ENCODE measurements around the gene ZKSCAN2.

DNA sequence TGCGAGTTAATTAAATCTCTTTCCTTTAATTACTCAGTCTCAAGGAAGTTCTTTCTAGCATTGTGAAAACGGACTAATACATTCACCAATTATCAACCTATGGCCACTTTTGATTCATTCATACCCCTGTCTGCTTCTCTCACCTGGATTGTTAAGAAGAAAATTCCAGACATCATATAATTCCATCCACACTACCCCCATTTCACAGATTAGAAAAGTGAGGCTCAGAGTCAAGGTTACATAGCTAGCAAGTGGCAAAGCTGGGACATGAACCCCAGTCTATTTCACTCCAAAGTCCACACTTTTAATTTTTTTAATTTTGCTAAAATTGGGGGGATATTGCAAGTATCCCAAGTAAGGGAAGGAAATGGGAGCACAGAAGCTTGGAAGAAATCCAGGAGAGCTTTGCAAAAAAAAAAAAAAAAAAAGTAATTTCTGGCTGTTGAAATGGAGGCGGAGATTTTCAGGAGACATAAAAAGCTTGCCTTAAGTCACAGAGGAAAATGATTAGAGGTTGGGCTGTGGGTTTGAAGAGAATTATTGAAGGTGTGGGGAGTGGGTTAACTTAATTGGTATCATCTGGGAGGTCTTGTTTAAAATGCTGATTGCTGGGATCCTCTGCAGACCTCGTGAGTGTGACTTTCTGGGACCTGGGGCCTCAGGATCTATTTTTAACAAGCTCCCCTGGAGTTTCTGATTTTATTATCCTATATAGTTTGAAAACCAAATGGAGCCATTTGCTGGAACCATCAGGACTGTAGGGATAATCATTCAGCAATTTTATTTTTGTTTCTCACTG lies 42.3 kb upstream of the ZKSCAN2 start:
- TF ChIP-seq, protein P1, sequence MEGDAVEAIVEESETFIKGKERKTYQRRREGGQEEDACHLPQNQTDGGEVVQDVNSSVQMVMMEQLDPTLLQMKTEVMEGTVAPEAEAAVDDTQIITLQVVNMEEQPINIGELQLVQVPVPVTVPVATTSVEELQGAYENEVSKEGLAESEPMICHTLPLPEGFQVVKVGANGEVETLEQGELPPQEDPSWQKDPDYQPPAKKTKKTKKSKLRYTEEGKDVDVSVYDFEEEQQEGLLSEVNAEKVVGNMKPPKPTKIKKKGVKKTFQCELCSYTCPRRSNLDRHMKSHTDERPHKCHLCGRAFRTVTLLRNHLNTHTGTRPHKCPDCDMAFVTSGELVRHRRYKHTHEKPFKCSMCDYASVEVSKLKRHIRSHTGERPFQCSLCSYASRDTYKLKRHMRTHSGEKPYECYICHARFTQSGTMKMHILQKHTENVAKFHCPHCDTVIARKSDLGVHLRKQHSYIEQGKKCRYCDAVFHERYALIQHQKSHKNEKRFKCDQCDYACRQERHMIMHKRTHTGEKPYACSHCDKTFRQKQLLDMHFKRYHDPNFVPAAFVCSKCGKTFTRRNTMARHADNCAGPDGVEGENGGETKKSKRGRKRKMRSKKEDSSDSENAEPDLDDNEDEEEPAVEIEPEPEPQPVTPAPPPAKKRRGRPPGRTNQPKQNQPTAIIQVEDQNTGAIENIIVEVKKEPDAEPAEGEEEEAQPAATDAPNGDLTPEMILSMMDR (IDR thresholded peaks at IDR 0.05): no peak
- TF ChIP-seq POLR2A (IDR thresholded peaks at IDR 0.05) (no peak), EP300 (IDR thresholded peaks at IDR 0.05) (no peak)

Data from stomach (tissue), 4 donors.